Lower leg skin (tissue), 4 donors: ENCODE measurements around the gene FYCO1. TPM values are rescaled to one million over a fixed set of nuclear protein-coding genes. Genes with fewer than 3 reads are reported as not detected.

Source experiments
- DNase-seq, 2 donors: peaks; one replicate each; pipeline ENCODE4 v3.0.0-alpha.2; 2019; ENCODE audit warnings: low spot score in 2 of 2
- H3K4me3 ChIP-seq: fragments of 200-600 bp; sonication (generic); 2 replicates; pipeline ENCODE4 v1.5.1; 2017; ENCODE audit warnings: mild to moderate bottlenecking, low read depth; ENCODE audit not compliant: poor library complexity, severe bottlenecking
- CTCF ChIP-seq, 3 donors: fragments of 450-650 bp; IDR thresholded peaks; one replicate each; pipeline ENCODE4 v1.5.1; 2016; ENCODE audit warnings: antibody characterized with exemption in 3 of 3, mild to moderate bottlenecking in 3 of 3, moderate library complexity in 2 of 3
- POLR2A ChIP-seq, 2 donors: fragments of 450-650 bp; IDR thresholded peaks; one replicate each; pipeline ENCODE4 v1.6.1; 2016 to 2017; ENCODE audit warnings: antibody characterized with exemption in 2 of 2, mild to moderate bottlenecking in 1 of 2, moderate library complexity in 1 of 2
- WGBS, 2 donors: methylation state at CpG; one replicate each; pipeline ENCODE4 v1.1.5; 2018; 5-methylcytosine and 5-hydroxymethylcytosine counted together
- intact Hi-C: fragments of 100-400 bp; cut with DNase I; formaldehyde crosslinking; loops from one replicate; pipeline ENCODE4 v1.15.0; 2023; ENCODE audit warnings: low total_unique reads
- total RNA-seq, 4 donors: library from RNA; depleted of rRNA; stranded (reverse); fragments of >200 nt; gene quantifications; one replicate each; pipeline ENCODE4 v1.1.0, GENCODE V29; 2016

FYCO1 gene
- total RNA-seq, 4 donors from 2014 or later: 35.0 to 57.0 (median 51.3) TPM

DNA sequence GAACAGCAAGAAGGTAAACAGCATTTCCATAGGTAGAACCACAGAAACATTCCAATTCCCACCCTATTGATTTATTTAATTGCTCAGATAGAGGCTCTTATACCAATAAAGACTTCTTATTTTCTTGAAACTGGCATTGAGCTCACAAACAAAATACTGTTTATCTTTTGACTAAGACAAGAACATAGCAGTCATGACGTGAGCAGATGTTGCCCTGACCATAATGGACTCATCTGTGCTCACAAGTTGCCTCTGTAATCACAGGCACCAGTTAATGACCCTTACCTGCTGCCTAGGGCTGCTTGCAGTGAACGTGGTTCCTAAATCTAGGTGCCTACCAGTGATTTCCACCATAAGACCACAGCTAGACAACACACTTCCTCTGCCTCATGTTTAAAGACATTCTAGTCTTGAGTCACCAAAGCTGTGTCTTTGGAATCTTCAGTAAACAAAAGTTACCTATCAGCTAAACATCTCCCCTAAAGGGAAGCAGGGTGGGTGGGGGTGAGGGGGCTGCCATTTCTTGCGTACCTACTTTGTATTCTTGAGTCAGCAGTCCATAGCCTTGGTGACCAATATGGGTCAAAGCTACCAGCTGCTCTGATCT is 2.1 kb downstream of the FYCO1 start:
- 78 to 86% methylated on average over 3 of the region's 3 CpGs for WGBS, 2 donors
- no peak for TF ChIP-seq CTCF (IDR thresholded peaks at IDR 0.05)
- TF ChIP-seq POLR2A (IDR thresholded peaks at IDR 0.05): no peak
- DNase-seq: no peak
- intact Hi-C loops: no loop called here
- no peak overlapping the region for H3K4me3 ChIP-seq

GRCh38 chr3:45992821-45993221 is 2.8 kb downstream of the FYCO1 start:
- TF ChIP-seq CTCF (IDR thresholded peaks at IDR 0.05): no peak
- TF ChIP-seq POLR2A (IDR thresholded peaks at IDR 0.05): no peak
- DNase-seq: no peak
- 47 to 57% methylated on average over 2 of the region's 2 CpGs for WGBS, 2 donors
- intact Hi-C loops: no loop called here
- no peak overlapping the region for H3K4me3 ChIP-seq

DNA sequence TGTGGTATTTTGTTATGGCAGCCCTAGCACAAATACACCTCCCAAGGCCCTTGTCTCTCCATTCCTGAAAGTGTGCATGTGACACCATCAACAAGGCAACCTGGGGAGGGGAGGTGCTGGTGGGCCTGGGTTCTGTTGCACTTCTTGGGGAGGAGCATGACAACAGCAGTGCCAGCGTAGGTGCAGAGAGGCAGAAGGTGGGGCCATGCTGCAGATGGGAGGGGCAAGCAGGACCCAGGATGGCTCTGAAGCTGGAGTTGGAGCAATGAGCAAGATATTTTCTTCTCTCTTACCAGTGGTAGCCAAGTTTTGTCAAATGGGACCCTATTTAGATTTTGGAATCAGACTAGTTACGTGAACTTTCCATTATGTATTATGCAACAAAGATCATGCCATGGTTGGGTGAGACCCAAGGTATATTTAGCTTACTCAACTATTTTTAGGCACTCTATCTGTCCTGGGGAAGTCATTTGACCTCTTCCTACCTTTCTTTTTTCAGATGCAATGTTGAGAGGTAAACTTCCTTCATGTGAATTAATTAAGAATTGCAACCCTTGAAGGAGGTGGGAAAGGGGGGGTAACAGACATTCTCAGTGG is 3.4 kb downstream of the FYCO1 start:
- 53 to 58% methylated on average over 2 of the region's 2 CpGs for WGBS, 2 donors
- intact Hi-C loops: no loop called here
- TF ChIP-seq CTCF (IDR thresholded peaks at IDR 0.05) (no peak), POLR2A (IDR thresholded peaks at IDR 0.05) (no peak)
- no peak overlapping the region for H3K4me3 ChIP-seq
- DNase-seq: no peak

DNA sequence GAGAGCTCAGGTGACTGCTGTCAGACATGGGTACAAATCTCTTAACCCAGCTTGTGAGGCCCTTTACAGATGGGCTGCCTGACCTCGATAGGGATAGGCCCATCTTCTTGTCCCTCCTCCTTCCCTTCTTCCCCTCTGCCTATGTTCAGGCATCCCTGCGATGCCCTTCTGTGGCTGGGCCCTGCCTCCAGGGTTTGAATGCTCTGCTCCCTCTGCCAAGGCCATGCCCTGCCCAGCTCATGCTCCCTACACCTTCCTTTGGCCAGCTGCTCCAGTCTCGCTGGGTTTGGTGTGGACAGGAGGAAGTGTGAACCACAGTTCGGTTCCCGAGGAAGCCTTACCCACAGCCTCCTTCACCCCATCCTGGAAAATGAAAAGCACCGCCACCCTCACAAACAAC is 4.3 kb downstream of the FYCO1 start:
- 84 to 87% methylated on average over 6 of the region's 6 CpGs for WGBS, 2 donors
- TF ChIP-seq CTCF (IDR thresholded peaks at IDR 0.05) (no peak), POLR2A (IDR thresholded peaks at IDR 0.05) (no peak)
- intact Hi-C loops: no loop called here
- no peak overlapping the region for H3K4me3 ChIP-seq
- DNase-seq: no peak

GRCh38 chr3:45990181-45990580 is 5.4 kb downstream of the FYCO1 start:
- TF ChIP-seq CTCF (IDR thresholded peaks at IDR 0.05) (no peak), POLR2A (IDR thresholded peaks at IDR 0.05) (no peak)
- no peak overlapping the region for H3K4me3 ChIP-seq
- 45 to 51% methylated on average over 3 of the region's 3 CpGs for WGBS, 2 donors
- intact Hi-C loops: no loop called here
- DNase-seq: no peak

- TF ChIP-seq CTCF (IDR thresholded peaks at IDR 0.05) (no peak), POLR2A (IDR thresholded peaks at IDR 0.05) (no peak)
- H3K4me3 ChIP-seq: no peak overlapping the region
- 40 to 44% methylated on average over 2 of the region's 2 CpGs for WGBS, 2 donors
- no peak for DNase-seq
- intact Hi-C loops: no loop called here
Measured at GRCh38 chr3:45988804-45989203, 6.8 kb downstream of the FYCO1 start.
